HEK293 (cell line): ENCODE measurements around the gene RNF169.

Source experiments
- CTCF ChIA-PET: fragments of 350-600 bp; formaldehyde crosslinking; extraction: SDS; loops from one replicate; lab custom pipeline; 2021; ENCODE audit warnings: antibody characterized with exemption; lab: Yijun Ruan, JAX
- POLR2A ChIA-PET: fragments of 300-600 bp; formaldehyde crosslinking; extraction: SDS; loops from one replicate; lab custom pipeline; 2020; ENCODE audit warnings: antibody characterized with exemption, inconsistent platforms; lab: Yijun Ruan, JAX
- H3K27ac ChIP-seq: fragments of 200-500 bp; sonication (Bioruptor generic); 2 replicates; pipeline ENCODE4 v1.5.1; 2014; ENCODE audit warnings: low read depth, low read length, control low read depth, inconsistent platforms; ENCODE audit errors: extremely low read depth
- H3K36me3 ChIP-seq, 2 experiments: fragments of 200-500 bp in 1 of 2; sonication (Bioruptor generic) in 1 of 2; 1 replicate in 1 of 2; 2 replicates in 1 of 2; pipeline ENCODE4 v1.5.1; 2014 to 2017; ENCODE audit warnings: inconsistent platforms in 2 of 2, low read length in 2 of 2; ENCODE audit not compliant: control insufficient read depth in 2 of 2, insufficient read depth in 1 of 2
- H3K4me1 ChIP-seq: fragments of 200-500 bp; sonication (Bioruptor generic); 2 replicates; pipeline ENCODE4 v1.5.1; 2014; ENCODE audit warnings: mild to moderate bottlenecking, low read length, inconsistent platforms; ENCODE audit not compliant: control insufficient read depth, insufficient read depth
- H3K4me3 ChIP-seq: 2 replicates; pipeline ENCODE4 v1.5.1; 2011; ENCODE audit warnings: low read depth, mild to moderate bottlenecking, control low read depth, low read length, moderate library complexity
- H3K9me3 ChIP-seq: fragments of 200-500 bp; sonication (Bioruptor generic); 2 replicates; pipeline ENCODE4 v1.5.1; 2014; ENCODE audit warnings: low read depth, low read length, inconsistent platforms; ENCODE audit not compliant: control insufficient read depth, insufficient read depth
- HIC1 ChIP-seq: fragments of 450-650 bp; formaldehyde crosslinking; IDR thresholded peaks from 2 replicates; pipeline ENCODE4 v1.5.1; 2016; ENCODE audit warnings: missing biosample characterization, missing genetic modification characterization
- HOXA7 ChIP-seq: sonication (generic); formaldehyde crosslinking; IDR thresholded peaks from 2 replicates; pipeline ENCODE4 v1.8.1; 2022; ENCODE audit warnings: missing genetic modification reagents, borderline replicate concordance
- HOXC10 ChIP-seq: sonication (generic); formaldehyde crosslinking; IDR thresholded peaks from 2 replicates; pipeline ENCODE4 v1.8.1; 2023; ENCODE audit warnings: mild to moderate bottlenecking, missing genetic modification reagents
- SCRT2 ChIP-seq: fragments of 450-650 bp; formaldehyde crosslinking; IDR thresholded peaks from 2 replicates; pipeline ENCODE4 v1.5.1; 2016; ENCODE audit warnings: missing biosample characterization, missing genetic modification characterization
- ZBTB44 ChIP-seq: fragments of 450-650 bp; IDR thresholded peaks from 2 replicates; pipeline ENCODE4 v1.5.1; 2018; ENCODE audit warnings: missing biosample characterization, mild to moderate bottlenecking, missing genetic modification characterization
- ZEB2 ChIP-seq: fragments of 450-650 bp; formaldehyde crosslinking; IDR thresholded peaks from 2 replicates; pipeline ENCODE4 v1.5.1; 2016; ENCODE audit warnings: missing biosample characterization, missing genetic modification characterization
- ZNF112 ChIP-seq: fragments of 450-650 bp; formaldehyde crosslinking; IDR thresholded peaks from 2 replicates; pipeline ENCODE4 v1.5.0; 2017; ENCODE audit warnings: missing biosample characterization, missing genetic modification characterization
- ZNF114 ChIP-seq: fragments of 450-650 bp; formaldehyde crosslinking; IDR thresholded peaks from 2 replicates; pipeline ENCODE4 v1.5.0; 2017; ENCODE audit warnings: missing biosample characterization, missing genetic modification characterization
- ZNF324 ChIP-seq: fragments of 450-650 bp; formaldehyde crosslinking; IDR thresholded peaks from 2 replicates; pipeline ENCODE4 v1.5.1; 2016; ENCODE audit warnings: missing biosample characterization, missing genetic modification characterization
- ZNF362 ChIP-seq: fragments of 450-650 bp; formaldehyde crosslinking; IDR thresholded peaks from 2 replicates; pipeline ENCODE4 v1.5.1; 2016; ENCODE audit warnings: missing biosample characterization, missing genetic modification characterization
- ZNF488 ChIP-seq: fragments of 450-650 bp; formaldehyde crosslinking; IDR thresholded peaks from 2 replicates; pipeline ENCODE4 v1.5.1; 2016; ENCODE audit warnings: missing biosample characterization, missing genetic modification characterization
- ZNF510 ChIP-seq: fragments of 450-650 bp; formaldehyde crosslinking; IDR thresholded peaks from 2 replicates; pipeline ENCODE4 v1.5.1; 2018; ENCODE audit warnings: mild to moderate bottlenecking, missing genetic modification characterization, missing biosample characterization; ENCODE audit not compliant: insufficient replicate concordance
- ZNF518A ChIP-seq: fragments of 450-650 bp; formaldehyde crosslinking; conservative IDR thresholded peaks from 2 replicates; pipeline ENCODE4 v1.5.1; 2016; ENCODE audit warnings: low read depth, missing biosample characterization, missing genetic modification characterization
- ZNF580 ChIP-seq: fragments of 450-650 bp; formaldehyde crosslinking; IDR thresholded peaks from 2 replicates; pipeline ENCODE4 v1.5.1; 2016; ENCODE audit warnings: missing biosample characterization, missing genetic modification characterization
- ZNF677 ChIP-seq: fragments of 450-650 bp; IDR thresholded peaks from 2 replicates; pipeline ENCODE4 v1.5.0; 2018; ENCODE audit warnings: missing biosample characterization, mild to moderate bottlenecking, missing genetic modification characterization, moderate library complexity
- ZNF768 ChIP-seq: fragments of 450-650 bp; formaldehyde crosslinking; IDR thresholded peaks from 2 replicates; pipeline ENCODE4 v1.5.1; 2018; ENCODE audit warnings: missing biosample characterization, mild to moderate bottlenecking, missing genetic modification characterization
- ZSCAN4 ChIP-seq: fragments of 450-650 bp; formaldehyde crosslinking; IDR thresholded peaks from 2 replicates; pipeline ENCODE4 v1.5.1; 2017; ENCODE audit warnings: missing biosample characterization, missing genetic modification characterization

Gene RNF169

GRCh38 chr11:74717221-74717969, 31.3 kb upstream of the RNF169 start (continued):
- no peak for TF ChIP-seq ZNF518A
- no peak for TF ChIP-seq ZNF114 (tag by site-specific recombination)
- TF ChIP-seq ZNF510 = no peak

- Histone ChIP-seq H3K4me1 (no peaks in the 10 kb centered on the region), H3K27ac (no peak overlapping the region), H3K4me3 (no peak overlapping the region), H3K9me3 (no peaks in the 10 kb centered on the region), H3K36me3 (no peaks in the 10 kb centered on the region)
- ChIA-PET POLR2A (no interaction called here), CTCF (interaction anchor here (0.8 kb wide), 1 partner anchor 21 kb away, joined by 3 read pairs; no protein-coding TSS in a partner anchor)
- TF ChIP-seq ZNF768 (tag by site-specific recombination) = peak; percentile 50; the same call in 1 of the 2 replicates
- TF ChIP-seq ZNF677 = no peak
- no peak for TF ChIP-seq ZBTB44 (tag by site-specific recombination)
- TF ChIP-seq ZNF362 (tag by site-specific recombination) = no peak
- no peak for TF ChIP-seq ZNF518A
- TF ChIP-seq HIC1 (tag by site-specific recombination) = no peak
- TF ChIP-seq ZNF580 = no peak
- no peak for TF ChIP-seq HOXA7 (CRISPR knock-in tag)
- no peak for TF ChIP-seq ZNF112 (tag by site-specific recombination)
- no peak for TF ChIP-seq SCRT2 (tag by site-specific recombination)
- no peak for TF ChIP-seq ZNF488
- no peak for TF ChIP-seq ZEB2 (tag by site-specific recombination)
- no peak for TF ChIP-seq HOXC10 (CRISPR knock-in tag)
- TF ChIP-seq ZNF324 (tag by site-specific recombination) = no peak
- TF ChIP-seq ZSCAN4 = peak; percentile 43; the same call in 1 of the 2 replicates
Observed at GRCh38 chr11:74719011-74719410, 29.6 kb upstream of the RNF169 start.
